Endothelial cell of umbilical vein (primary cell): ENCODE data around the gene XYLB. TPM values are rescaled to one million over a fixed set of nuclear protein-coding genes. Genes with fewer than 3 reads are reported as not detected.

Experiments used
- BruUV-seq: library from RNA; stranded (reverse); fragments of 400-500 nt; replicated peaks from 2 replicates; lab custom pipeline; 2021; lab: Mats Ljungman, UMichigan
- CTCF ChIA-PET: fragments of 300-600, 350-600 bp; sonication (Branson Sonifier 250); formaldehyde crosslinking; loops from one replicate; lab custom pipeline; 2021; ENCODE audit warnings: antibody characterized with exemption, inconsistent platforms; lab: Charles Lee
- POLR2A ChIA-PET: fragments of 300-600, 350-600 bp; sonication (Branson Sonifier 250); formaldehyde crosslinking; loops from one replicate; lab custom pipeline; 2021; ENCODE audit warnings: antibody characterized with exemption, inconsistent platforms; lab: Charles Lee
- DNase-seq: peaks from one replicate; pipeline ENCODE4 v3.0.0-alpha.2; 2011; ENCODE audit warnings: low read depth, low spot score
- FAIRE-seq: peaks from 2 replicates; lab custom pipeline; 2011; peaks lifted over from hg19 to GRCh38; lab: Jason Lieb, UNC
- H2AFZ ChIP-seq: 2 replicates; pipeline ENCODE4 v1.6.0; 2012; ENCODE audit warnings: low read depth, low read length, control low read depth, inconsistent platforms
- H3K27ac ChIP-seq: 2 replicates; pipeline ENCODE4 v1.5.1; 2011; ENCODE audit warnings: low read depth, mild to moderate bottlenecking, control low read depth, low read length, moderate library complexity; ENCODE audit not compliant: insufficient read depth
- H3K27me3 ChIP-seq, 2 experiments: 2 replicates each; pipeline versions ENCODE4 v1.6.0 to v1.6.1; 2011; ENCODE audit warnings: low read length in 2 of 2, mixed read lengths in 1 of 2; ENCODE audit not compliant: control insufficient read depth in 2 of 2, insufficient read depth in 2 of 2
- H3K36me3 ChIP-seq, 2 experiments: 2 replicates in 1 of 2; 3 replicates in 1 of 2; pipeline ENCODE4 v1.5.1; 2011; ENCODE audit warnings: low read length in 2 of 2, mild to moderate bottlenecking in 1 of 2, moderate library complexity in 1 of 2; ENCODE audit not compliant: control insufficient read depth in 2 of 2, insufficient read depth in 2 of 2; ENCODE audit errors: extremely low read depth in 1 of 2
- H3K4me1 ChIP-seq: 3 replicates; pipeline ENCODE4 v1.5.1; 2011; ENCODE audit warnings: mild to moderate bottlenecking, low read length; ENCODE audit not compliant: control insufficient read depth, insufficient read depth; ENCODE audit errors: extremely low read depth
- H3K4me2 ChIP-seq: 2 replicates; pipeline ENCODE4 v1.6.1; 2011; ENCODE audit warnings: low read length, control low read depth, mixed read lengths; ENCODE audit not compliant: insufficient read depth
- H3K4me3 ChIP-seq, 3 experiments: fragments of 200-600 bp in 1 of 3; sonication (generic), shearing (Covaris generic) in 1 of 3; replicated peaks in 1 of 3; 2 replicates each; pipeline ENCODE4 v1.5.1; 2011 to 2016; ENCODE audit warnings: control low read depth in 3 of 3, low read length in 3 of 3, mild to moderate bottlenecking in 2 of 3, inconsistent platforms in 1 of 3, low read depth in 1 of 3, moderate library complexity in 1 of 3; ENCODE audit not compliant: insufficient read depth in 1 of 3
- H3K79me2 ChIP-seq: 2 replicates; pipeline ENCODE4 v1.6.0; 2012; ENCODE audit warnings: low read length, inconsistent platforms; ENCODE audit not compliant: control insufficient read depth, insufficient read depth
- H3K9ac ChIP-seq: replicated peaks from 2 replicates; pipeline ENCODE3; 2011; ENCODE audit warnings: low read length, control low read depth; ENCODE audit not compliant: insufficient read depth; ENCODE audit errors: extremely low read depth
- H3K9me1 ChIP-seq: replicated peaks from 3 replicates; pipeline ENCODE4 v1.6.0; 2011; ENCODE audit warnings: mild to moderate bottlenecking, low read length; ENCODE audit not compliant: control insufficient read depth, insufficient read depth; ENCODE audit errors: extremely low read depth
- H3K9me3 ChIP-seq: replicated peaks from 2 replicates; pipeline ENCODE4 v1.5.1; 2012; ENCODE audit warnings: low read length, inconsistent platforms; ENCODE audit not compliant: control insufficient read depth, insufficient read depth
- H4K20me1 ChIP-seq: replicated peaks from 2 replicates; pipeline ENCODE3; 2011; ENCODE audit warnings: mild to moderate bottlenecking, low read length; ENCODE audit not compliant: control insufficient read depth, insufficient read depth; ENCODE audit errors: extremely low read depth
- EZH2 ChIP-seq: IDR thresholded peaks from 2 replicates; pipeline ENCODE4 v1.6.1; 2012; ENCODE audit warnings: borderline replicate concordance, low read depth, mild to moderate bottlenecking, moderate library complexity, low read length, inconsistent platforms; ENCODE audit not compliant: severe bottlenecking
- FOS ChIP-seq: IDR thresholded peaks from 2 replicates; pipeline ENCODE4 v1.6.1; 2011; ENCODE audit warnings: mild to moderate bottlenecking, low read length, moderate library complexity, borderline replicate concordance; ENCODE audit not compliant: insufficient read depth
- GATA2 ChIP-seq: IDR thresholded peaks from 2 replicates; pipeline ENCODE4 v1.7.0; 2011; ENCODE audit warnings: low read depth, mild to moderate bottlenecking, moderate library complexity, mixed read lengths, low read length; ENCODE audit not compliant: insufficient read length, insufficient read depth
- JUN ChIP-seq: IDR thresholded peaks from 2 replicates; pipeline ENCODE4 v1.6.1; 2011; ENCODE audit warnings: borderline replicate concordance, low read depth; ENCODE audit not compliant: insufficient read length, insufficient read depth
- MYC ChIP-seq: IDR thresholded peaks from one replicate; pipeline ENCODE4 v1.6.1; 2011; ENCODE audit warnings: mild to moderate bottlenecking, low read depth, low read length
- POLR2A ChIP-seq: IDR thresholded peaks from 2 replicates; pipeline ENCODE4 v1.6.1; 2012; ENCODE audit warnings: low read depth, mild to moderate bottlenecking, control low read depth, low read length
- POLR2AphosphoS5 ChIP-seq: IDR thresholded peaks from 2 replicates; pipeline ENCODE4 v1.6.1; 2012; ENCODE audit warnings: low read depth, mild to moderate bottlenecking, control low read depth, low read length, moderate library complexity; ENCODE audit not compliant: insufficient read depth
- dilution Hi-C: fragments of 300-500 bp; cut with MboI; formaldehyde crosslinking; loops from one replicate; pipeline ENCODE4 v1.15.0; 2019; ENCODE audit warnings: low sequenced_read_pairs; ENCODE audit not compliant: extremely low pct_ligation_motif_present
- intact Hi-C: fragments of 100-400 bp; cut with micrococcal nuclease; formaldehyde crosslinking; loops from one replicate; pipeline ENCODE4 v1.10.0; 2022
- polyA plus RNA-seq, 4 experiments: library from polyadenylated mRNA; depleted of rRNA in 3 of 4; stranded (reverse) in 3 of 4; unstranded in 1 of 4; fragments of >200 nt; gene quantifications; 2 replicates each; pipeline versions ENCODE4 v1.2.1 to v1.2.3, GENCODE V29; 2011 to 2012; ENCODE audit warnings: missing spikeins in 1 of 4
- total RNA-seq: library from RNA; stranded (reverse); gene quantifications from 2 replicates; pipeline ENCODE4 v1.2.3, GENCODE V29; 2021
- TF ChIP-seq, protein P1 (sequence below), 2 donors: IDR thresholded peaks; 1 replicate in 1 of 2; 2 replicates in 1 of 2; pipeline ENCODE4 v1.5.1; 2011; ENCODE audit warnings: low read length in 2 of 2, mild to moderate bottlenecking in 2 of 2, moderate library complexity in 2 of 2, control low read depth in 1 of 2, inconsistent platforms in 1 of 2, low read depth in 1 of 2; ENCODE audit not compliant: insufficient read depth in 1 of 2; ENCODE audit errors: extremely low read depth in 1 of 2
- TF ChIP-seq, protein P2 (sequence below): IDR thresholded peaks from 2 replicates; pipeline ENCODE4 v1.6.1; 2011; ENCODE audit not compliant: insufficient read depth, insufficient read length

Gene XYLB
- total and polyA plus RNA-seq, 2 donors (not counting 3 experiments of a cell fraction or from before 2014, with no cell fraction given) = 3.7 to 4.3 TPM

DNA sequence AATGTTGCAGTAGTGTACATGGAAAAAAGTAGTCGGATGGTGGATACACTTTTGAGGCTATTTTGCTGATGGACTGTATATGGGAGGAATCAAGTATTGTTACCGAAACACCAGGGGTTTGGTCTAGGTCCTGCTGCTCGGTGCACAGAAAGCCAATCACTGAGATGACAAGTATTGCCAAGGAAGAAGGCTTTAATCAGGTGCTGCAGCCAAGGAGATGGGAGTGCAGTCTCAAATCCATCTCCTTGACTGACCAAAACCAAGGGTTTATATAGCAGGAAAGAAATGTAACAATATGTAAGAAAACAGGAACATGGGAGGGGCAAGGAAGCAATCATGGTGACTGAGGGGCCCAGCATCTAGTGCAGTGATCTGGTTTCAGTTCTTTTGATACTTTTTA is 104.3 kb downstream of the XYLB start:
- BruUV-seq = no TSS peak
- H3K79me2 ChIP-seq = no peaks in the 10 kb centered on the region
- H3K27me3 ChIP-seq = no peaks in the 10 kb centered on the region
- H3K4me1 ChIP-seq = no peaks in the 10 kb centered on the region
- intact Hi-C loops (no loop called here), dilution Hi-C loops (no loop called here)
- no peak overlapping the region for H3K27ac ChIP-seq
- no peak overlapping the region for H3K4me2 ChIP-seq
- no peak for DNase-seq
- no peak overlapping the region for H3K4me3 ChIP-seq
- ChIA-PET POLR2A (no interaction called here), CTCF (no interaction called here)
- no peaks in the 10 kb centered on the region for H3K9me3 ChIP-seq
- no peak overlapping the region for H3K9ac ChIP-seq
- TF ChIP-seq EZH2 (no peak), POLR2AphosphoS5 (no peak), JUN (no peak), POLR2A (no peak), FOS (no peak), GATA2 (no peak), MYC (no peak)
- TF ChIP-seq, protein P1, sequence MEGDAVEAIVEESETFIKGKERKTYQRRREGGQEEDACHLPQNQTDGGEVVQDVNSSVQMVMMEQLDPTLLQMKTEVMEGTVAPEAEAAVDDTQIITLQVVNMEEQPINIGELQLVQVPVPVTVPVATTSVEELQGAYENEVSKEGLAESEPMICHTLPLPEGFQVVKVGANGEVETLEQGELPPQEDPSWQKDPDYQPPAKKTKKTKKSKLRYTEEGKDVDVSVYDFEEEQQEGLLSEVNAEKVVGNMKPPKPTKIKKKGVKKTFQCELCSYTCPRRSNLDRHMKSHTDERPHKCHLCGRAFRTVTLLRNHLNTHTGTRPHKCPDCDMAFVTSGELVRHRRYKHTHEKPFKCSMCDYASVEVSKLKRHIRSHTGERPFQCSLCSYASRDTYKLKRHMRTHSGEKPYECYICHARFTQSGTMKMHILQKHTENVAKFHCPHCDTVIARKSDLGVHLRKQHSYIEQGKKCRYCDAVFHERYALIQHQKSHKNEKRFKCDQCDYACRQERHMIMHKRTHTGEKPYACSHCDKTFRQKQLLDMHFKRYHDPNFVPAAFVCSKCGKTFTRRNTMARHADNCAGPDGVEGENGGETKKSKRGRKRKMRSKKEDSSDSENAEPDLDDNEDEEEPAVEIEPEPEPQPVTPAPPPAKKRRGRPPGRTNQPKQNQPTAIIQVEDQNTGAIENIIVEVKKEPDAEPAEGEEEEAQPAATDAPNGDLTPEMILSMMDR (IDR thresholded peaks at IDR 0.05; ENCODE audit: extremely low read depth in 1 of 2, insufficient read depth in 1 of 2, low read depth in 1 of 2, low read length in 2 of 2) = no peak
- TF ChIP-seq, protein P2, sequence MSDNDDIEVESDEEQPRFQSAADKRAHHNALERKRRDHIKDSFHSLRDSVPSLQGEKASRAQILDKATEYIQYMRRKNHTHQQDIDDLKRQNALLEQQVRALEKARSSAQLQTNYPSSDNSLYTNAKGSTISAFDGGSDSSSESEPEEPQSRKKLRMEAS = no peak
- H4K20me1 ChIP-seq = no peaks in the 10 kb centered on the region
- no peaks in the 10 kb centered on the region for H3K9me1 ChIP-seq
- no peaks in the 10 kb centered on the region for H3K36me3 ChIP-seq
- no peak for FAIRE-seq
- H2AFZ ChIP-seq = no peak overlapping the region
